GM12878 (cell line): ENCODE results near the gene RRAGD. TPM values are rescaled to one million over a fixed set of nuclear protein-coding genes. Genes with fewer than 3 reads are reported as not detected.

Experiments
- BACH1 ChIP-seq: fragments of 450-650 bp; IDR thresholded peaks from 2 replicates; pipeline ENCODE4 v1.6.1; 2017; ENCODE audit warnings: mild to moderate bottlenecking, borderline replicate concordance
- CBX5 ChIP-seq: sonication (generic); IDR thresholded peaks from 2 replicates; pipeline ENCODE4 v1.6.1; 2016; ENCODE audit warnings: low read depth, moderate library complexity, mild to moderate bottlenecking, inconsistent platforms
- NR2F1 ChIP-seq: fragments of 450-650 bp; conservative IDR thresholded peaks from 2 replicates; pipeline ENCODE4 v1.6.1; 2017; ENCODE audit warnings: mild to moderate bottlenecking
- SMARCA5 ChIP-seq: fragments of 450-650 bp; IDR thresholded peaks from 2 replicates; pipeline ENCODE4 v1.6.1; 2017; ENCODE audit warnings: mild to moderate bottlenecking
- polyA plus RNA-seq, 11 experiments: library from polyadenylated mRNA; depleted of rRNA in 4 of 11; unstranded in 6 of 11; stranded (reverse) in 5 of 11; fragments of >200 nt; fragmentation: Nextera tagmentation in 4 of 11; fragmentation: Illumina TruSeq in 1 of 11; extraction: Ambion mirVana in 4 of 11; extraction: Trizol in 1 of 11; gene quantifications; 1 replicate in 1 of 11; 2 replicates in 10 of 11; pipeline versions ENCODE4 v1.2.1 to v1.2.3, GENCODE V29; 2011 to 2016; ENCODE audit warnings: inconsistent platforms in 2 of 11, missing spikeins in 2 of 11, low read depth in 1 of 11
- total RNA-seq, 4 experiments: library from RNA; depleted of rRNA in 3 of 4; stranded (reverse); fragments of >200 nt in 3 of 4; fragmentation: Illumina TruSeq in 1 of 4; extraction: Trizol in 1 of 4; gene quantifications; 2 replicates each; pipeline versions ENCODE4 v1.2.1 to v1.2.3, GENCODE V29; 2013 to 2021
- TF ChIP-seq, protein P1 (sequence below): fragments of 450-650 bp; formaldehyde crosslinking; IDR thresholded peaks from 2 replicates; pipeline ENCODE4 v1.5.0; 2022; ENCODE audit warnings: mild to moderate bottlenecking, missing genetic modification characterization
- TF ChIP-seq, protein P2 (sequence below): IDR thresholded peaks from 2 replicates; pipeline ENCODE4 v1.6.1; 2011; ENCODE audit warnings: borderline replicate concordance, low read depth, mild to moderate bottlenecking, moderate library complexity, mixed read lengths, low read length; ENCODE audit not compliant: insufficient read depth; ENCODE audit errors: extremely low read length
- TF ChIP-seq, protein P3 (sequence below): fragments of 450-650 bp; IDR thresholded peaks from 2 replicates; pipeline ENCODE4 v1.6.1; 2017; ENCODE audit warnings: antibody characterized with exemption, mild to moderate bottlenecking, moderate library complexity
- TF ChIP-seq, protein P4 (sequence below): fragments of 450-650 bp; formaldehyde crosslinking; IDR thresholded peaks from 2 replicates; pipeline ENCODE4 v1.4.0; 2020; ENCODE audit warnings: mild to moderate bottlenecking, moderate library complexity
- TF ChIP-seq, protein P5 (sequence below): IDR thresholded peaks from 2 replicates; pipeline ENCODE4 v1.6.1; 2011; ENCODE audit warnings: low read depth, mild to moderate bottlenecking, low read length, moderate library complexity, borderline replicate concordance; ENCODE audit errors: extremely low read depth

RRAGD gene
- total and polyA plus RNA-seq, 10 of the 15 experiments (the other 5 are each of a cell fraction or from before 2014, with no cell fraction given): 4.6 to 17.4 (median 8.5) TPM

DNA sequence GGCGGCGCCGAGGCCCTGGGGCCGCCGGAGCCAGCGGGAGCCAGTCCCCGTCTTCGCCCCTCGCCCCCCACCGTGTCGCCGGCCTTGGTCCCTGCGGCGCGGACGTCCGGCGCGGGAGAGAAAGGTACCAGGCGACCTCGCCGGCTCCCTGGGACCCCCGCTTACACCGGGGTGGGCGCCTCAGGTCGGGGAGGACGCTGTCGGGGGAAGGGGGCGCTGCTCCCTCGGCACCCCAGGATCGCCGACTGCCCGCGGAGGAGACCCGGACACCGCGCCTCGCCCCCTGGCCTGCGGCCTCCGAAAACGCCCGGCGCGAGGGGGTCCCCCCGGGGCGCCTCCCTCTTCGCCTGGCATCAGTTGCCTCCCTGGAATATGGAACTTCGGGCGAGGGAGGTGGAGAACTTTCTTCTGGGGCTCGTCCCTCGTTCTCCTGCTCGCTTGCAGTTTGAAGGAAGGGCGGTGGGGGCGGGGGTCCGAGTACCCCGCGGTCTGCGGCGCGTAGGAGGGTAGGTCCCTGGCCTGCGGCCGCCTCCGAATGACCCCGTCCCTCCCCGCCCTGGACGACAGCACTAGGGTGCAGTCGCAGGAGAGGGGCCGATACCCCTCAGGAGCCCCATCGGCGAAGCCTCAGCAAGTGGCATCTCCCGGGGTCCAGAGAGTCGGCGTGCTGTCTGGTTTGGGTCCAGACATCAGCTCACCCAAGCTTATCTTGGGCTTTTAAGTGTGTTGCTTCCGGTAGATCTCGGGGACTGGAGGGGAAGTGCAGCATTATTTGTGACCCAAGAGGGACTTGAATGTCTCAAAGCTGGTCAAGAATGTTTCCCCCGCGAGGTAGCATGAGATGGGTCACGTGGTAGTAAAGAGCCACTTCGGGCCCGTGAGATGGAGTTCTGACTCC is 21.4 kb upstream of the RRAGD start (continued):
- TF ChIP-seq, protein P1, sequence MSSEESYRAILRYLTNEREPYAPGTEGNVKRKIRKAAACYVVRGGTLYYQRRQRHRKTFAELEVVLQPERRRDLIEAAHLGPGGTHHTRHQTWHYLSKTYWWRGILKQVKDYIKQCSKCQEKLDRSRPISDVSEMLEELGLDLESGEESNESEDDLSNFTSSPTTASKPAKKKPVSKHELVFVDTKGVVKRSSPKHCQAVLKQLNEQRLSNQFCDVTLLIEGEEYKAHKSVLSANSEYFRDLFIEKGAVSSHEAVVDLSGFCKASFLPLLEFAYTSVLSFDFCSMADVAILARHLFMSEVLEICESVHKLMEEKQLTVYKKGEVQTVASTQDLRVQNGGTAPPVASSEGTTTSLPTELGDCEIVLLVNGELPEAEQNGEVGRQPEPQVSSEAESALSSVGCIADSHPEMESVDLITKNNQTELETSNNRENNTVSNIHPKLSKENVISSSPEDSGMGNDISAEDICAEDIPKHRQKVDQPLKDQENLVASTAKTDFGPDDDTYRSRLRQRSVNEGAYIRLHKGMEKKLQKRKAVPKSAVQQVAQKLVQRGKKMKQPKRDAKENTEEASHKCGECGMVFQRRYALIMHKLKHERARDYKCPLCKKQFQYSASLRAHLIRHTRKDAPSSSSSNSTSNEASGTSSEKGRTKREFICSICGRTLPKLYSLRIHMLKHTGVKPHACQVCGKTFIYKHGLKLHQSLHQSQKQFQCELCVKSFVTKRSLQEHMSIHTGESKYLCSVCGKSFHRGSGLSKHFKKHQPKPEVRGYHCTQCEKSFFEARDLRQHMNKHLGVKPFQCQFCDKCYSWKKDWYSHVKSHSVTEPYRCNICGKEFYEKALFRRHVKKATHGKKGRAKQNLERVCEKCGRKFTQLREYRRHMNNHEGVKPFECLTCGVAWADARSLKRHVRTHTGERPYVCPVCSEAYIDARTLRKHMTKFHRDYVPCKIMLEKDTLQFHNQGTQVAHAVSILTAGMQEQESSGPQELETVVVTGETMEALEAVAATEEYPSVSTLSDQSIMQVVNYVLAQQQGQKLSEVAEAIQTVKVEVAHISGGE: peak; percentile 49; the same call in 1 of the 2 replicates
- TF ChIP-seq, protein P2, sequence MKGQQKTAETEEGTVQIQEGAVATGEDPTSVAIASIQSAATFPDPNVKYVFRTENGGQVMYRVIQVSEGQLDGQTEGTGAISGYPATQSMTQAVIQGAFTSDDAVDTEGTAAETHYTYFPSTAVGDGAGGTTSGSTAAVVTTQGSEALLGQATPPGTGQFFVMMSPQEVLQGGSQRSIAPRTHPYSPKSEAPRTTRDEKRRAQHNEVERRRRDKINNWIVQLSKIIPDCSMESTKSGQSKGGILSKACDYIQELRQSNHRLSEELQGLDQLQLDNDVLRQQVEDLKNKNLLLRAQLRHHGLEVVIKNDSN: peak; percentile 67
- TF ChIP-seq CBX5 (no peak), BACH1 (0 out of 2 replicates have a peak, but pooled peaks have one; percentile 9), NR2F1 (0 out of 2 replicates have a peak, but pooled peaks have one; percentile 15), SMARCA5 (no peak)
- TF ChIP-seq, protein P3, sequence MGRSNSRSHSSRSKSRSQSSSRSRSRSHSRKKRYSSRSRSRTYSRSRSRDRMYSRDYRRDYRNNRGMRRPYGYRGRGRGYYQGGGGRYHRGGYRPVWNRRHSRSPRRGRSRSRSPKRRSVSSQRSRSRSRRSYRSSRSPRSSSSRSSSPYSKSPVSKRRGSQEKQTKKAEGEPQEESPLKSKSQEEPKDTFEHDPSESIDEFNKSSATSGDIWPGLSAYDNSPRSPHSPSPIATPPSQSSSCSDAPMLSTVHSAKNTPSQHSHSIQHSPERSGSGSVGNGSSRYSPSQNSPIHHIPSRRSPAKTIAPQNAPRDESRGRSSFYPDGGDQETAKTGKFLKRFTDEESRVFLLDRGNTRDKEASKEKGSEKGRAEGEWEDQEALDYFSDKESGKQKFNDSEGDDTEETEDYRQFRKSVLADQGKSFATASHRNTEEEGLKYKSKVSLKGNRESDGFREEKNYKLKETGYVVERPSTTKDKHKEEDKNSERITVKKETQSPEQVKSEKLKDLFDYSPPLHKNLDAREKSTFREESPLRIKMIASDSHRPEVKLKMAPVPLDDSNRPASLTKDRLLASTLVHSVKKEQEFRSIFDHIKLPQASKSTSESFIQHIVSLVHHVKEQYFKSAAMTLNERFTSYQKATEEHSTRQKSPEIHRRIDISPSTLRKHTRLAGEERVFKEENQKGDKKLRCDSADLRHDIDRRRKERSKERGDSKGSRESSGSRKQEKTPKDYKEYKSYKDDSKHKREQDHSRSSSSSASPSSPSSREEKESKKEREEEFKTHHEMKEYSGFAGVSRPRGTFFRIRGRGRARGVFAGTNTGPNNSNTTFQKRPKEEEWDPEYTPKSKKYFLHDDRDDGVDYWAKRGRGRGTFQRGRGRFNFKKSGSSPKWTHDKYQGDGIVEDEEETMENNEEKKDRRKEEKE: no peak
- TF ChIP-seq, protein P4, sequence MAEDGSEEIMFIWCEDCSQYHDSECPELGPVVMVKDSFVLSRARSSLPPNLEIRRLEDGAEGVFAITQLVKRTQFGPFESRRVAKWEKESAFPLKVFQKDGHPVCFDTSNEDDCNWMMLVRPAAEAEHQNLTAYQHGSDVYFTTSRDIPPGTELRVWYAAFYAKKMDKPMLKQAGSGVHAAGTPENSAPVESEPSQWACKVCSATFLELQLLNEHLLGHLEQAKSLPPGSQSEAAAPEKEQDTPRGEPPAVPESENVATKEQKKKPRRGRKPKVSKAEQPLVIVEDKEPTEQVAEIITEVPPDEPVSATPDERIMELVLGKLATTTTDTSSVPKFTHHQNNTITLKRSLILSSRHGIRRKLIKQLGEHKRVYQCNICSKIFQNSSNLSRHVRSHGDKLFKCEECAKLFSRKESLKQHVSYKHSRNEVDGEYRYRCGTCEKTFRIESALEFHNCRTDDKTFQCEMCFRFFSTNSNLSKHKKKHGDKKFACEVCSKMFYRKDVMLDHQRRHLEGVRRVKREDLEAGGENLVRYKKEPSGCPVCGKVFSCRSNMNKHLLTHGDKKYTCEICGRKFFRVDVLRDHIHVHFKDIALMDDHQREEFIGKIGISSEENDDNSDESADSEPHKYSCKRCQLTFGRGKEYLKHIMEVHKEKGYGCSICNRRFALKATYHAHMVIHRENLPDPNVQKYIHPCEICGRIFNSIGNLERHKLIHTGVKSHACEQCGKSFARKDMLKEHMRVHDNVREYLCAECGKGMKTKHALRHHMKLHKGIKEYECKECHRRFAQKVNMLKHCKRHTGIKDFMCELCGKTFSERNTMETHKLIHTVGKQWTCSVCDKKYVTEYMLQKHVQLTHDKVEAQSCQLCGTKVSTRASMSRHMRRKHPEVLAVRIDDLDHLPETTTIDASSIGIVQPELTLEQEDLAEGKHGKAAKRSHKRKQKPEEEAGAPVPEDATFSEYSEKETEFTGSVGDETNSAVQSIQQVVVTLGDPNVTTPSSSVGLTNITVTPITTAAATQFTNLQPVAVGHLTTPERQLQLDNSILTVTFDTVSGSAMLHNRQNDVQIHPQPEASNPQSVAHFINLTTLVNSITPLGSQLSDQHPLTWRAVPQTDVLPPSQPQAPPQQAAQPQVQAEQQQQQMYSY (CRISPR knock-in tag): no peak
- TF ChIP-seq, protein P5, sequence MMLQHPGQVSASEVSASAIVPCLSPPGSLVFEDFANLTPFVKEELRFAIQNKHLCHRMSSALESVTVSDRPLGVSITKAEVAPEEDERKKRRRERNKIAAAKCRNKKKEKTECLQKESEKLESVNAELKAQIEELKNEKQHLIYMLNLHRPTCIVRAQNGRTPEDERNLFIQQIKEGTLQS: 0 out of 2 replicates have a peak, but pooled peaks have one; percentile 44
